Prostate gland (tissue), 2 donors: Measurements from ENCODE around the gene NUTM1.

Source experiments
- CTCF ChIP-seq, 4 experiments: fragments of 200-600 bp in 2 of 4; fragments of 450-650 bp in 2 of 4; sonication (generic) in 2 of 4; IDR thresholded peaks; 1 replicate in 3 of 4; 2 replicates in 1 of 4; pipeline ENCODE4 v1.5.1; 2016 to 2019; ENCODE audit warnings: antibody characterized with exemption in 4 of 4, mild to moderate bottlenecking in 2 of 4, moderate library complexity in 2 of 4
- POLR2A ChIP-seq: fragments of 450-650 bp; IDR thresholded peaks from one replicate; pipeline ENCODE4 v1.6.1; 2016; ENCODE audit warnings: antibody characterized with exemption, mild to moderate bottlenecking
- POLR2AphosphoS5 ChIP-seq: sonication (generic); formaldehyde crosslinking; IDR thresholded peaks from one replicate; pipeline ENCODE4 v1.6.1; 2017; ENCODE audit warnings: antibody characterized with exemption

DNA sequence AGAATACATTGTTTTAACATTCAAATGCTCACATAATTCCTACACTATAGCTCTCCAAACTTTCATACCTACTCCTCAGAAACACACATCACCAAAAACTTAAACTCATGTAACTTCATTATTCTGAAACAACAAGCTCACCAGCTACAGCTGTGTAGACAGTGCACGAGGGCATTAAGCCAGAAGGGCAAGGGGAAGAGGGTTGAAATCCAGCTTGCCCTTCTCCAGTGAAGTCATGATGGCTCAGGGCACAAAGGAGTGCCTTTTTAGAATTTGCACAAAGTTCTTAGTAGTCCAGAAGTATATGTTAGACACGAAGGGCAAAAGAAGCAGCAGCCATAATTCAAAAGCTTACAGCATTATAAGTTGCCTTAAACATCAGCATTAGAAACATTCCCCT lies 14.1 kb upstream of the NUTM1 start:
- TF ChIP-seq POLR2A (no peak), CTCF (IDR thresholded peaks at IDR 0.05) (no peak), POLR2AphosphoS5 (no peak)
